C4-2B (cell line): ENCODE measurements around the gene GPC5.

Source experiments
- H3K27ac ChIP-seq: fragments of 450-650 bp; 2 replicates; pipeline ENCODE4 v1.5.1; 2017
- CTCF ChIP-seq: fragments of 450-650 bp; conservative IDR thresholded peaks from 2 replicates; pipeline ENCODE4 v1.5.1; 2017; ENCODE audit warnings: mild to moderate bottlenecking
- ZFX ChIP-seq: fragments of 450-650 bp; IDR thresholded peaks from 2 replicates; pipeline ENCODE4 v1.6.1; 2017

Gene GPC5

GRCh38 chr13:92407858-92408257, 1009.4 kb downstream of the GPC5 start:
- no peak for TF ChIP-seq ZFX
- H3K27ac ChIP-seq = no peak overlapping the region

- no peak overlapping the region for H3K27ac ChIP-seq
- TF ChIP-seq CTCF (no peak), ZFX (no peak)
Measured at GRCh38 chr13:92412481-92412880, 1014.1 kb downstream of the GPC5 start.

GRCh38 chr13:92412996-92413395, 1014.6 kb downstream of the GPC5 start:
- H3K27ac ChIP-seq = no peak overlapping the region
- TF ChIP-seq ZFX (no peak), CTCF (no peak)

- H3K27ac ChIP-seq = no peak overlapping the region
- no peak for TF ChIP-seq ZFX
- no peak for TF ChIP-seq CTCF
Measured at GRCh38 chr13:92413452-92413851, 1015.0 kb downstream of the GPC5 start.

- H3K27ac ChIP-seq = no peak overlapping the region
- TF ChIP-seq CTCF = no peak
- no peak for TF ChIP-seq ZFX
Measured at GRCh38 chr13:92414851-92415250, 1016.4 kb downstream of the GPC5 start.

GRCh38 chr13:92415781-92416180, 1017.4 kb downstream of the GPC5 start:
- H3K27ac ChIP-seq = no peak overlapping the region
- TF ChIP-seq CTCF (no peak), ZFX (no peak)

GRCh38 chr13:92418818-92419412, 1020.5 kb downstream of the GPC5 start:
- TF ChIP-seq ZFX = no peak
- no peak for TF ChIP-seq CTCF

GRCh38 chr13:92429231-92429630, 1030.8 kb downstream of the GPC5 start:
- H3K27ac ChIP-seq = no peak overlapping the region
- TF ChIP-seq ZFX (no peak), CTCF (no peak)

More at GRCh38 chr13:92418818-92419412, 1020.5 kb downstream of the GPC5 start:
- no peak overlapping the region for H3K27ac ChIP-seq
